GM12878 (cell line): ENCODE measurements around the gene ZNF142.

Experiments
- ESRRA ChIP-seq: IDR thresholded peaks from 2 replicates; pipeline ENCODE4 v1.6.1; 2012; ENCODE audit warnings: mild to moderate bottlenecking, low read length, improper control_type of control experiment
- EZH2 ChIP-seq: IDR thresholded peaks from 2 replicates; pipeline ENCODE4 v1.6.1; 2012; ENCODE audit warnings: low read depth, mild to moderate bottlenecking, control low read depth, inconsistent platforms, low read length, borderline replicate concordance; ENCODE audit not compliant: control insufficient read depth
- HCFC1 ChIP-seq: fragments of 150-350 bp; IDR thresholded peaks from 2 replicates; pipeline ENCODE4 v1.6.1; 2014; ENCODE audit warnings: low read length
- JUND ChIP-seq: IDR thresholded peaks from 2 replicates; pipeline ENCODE4 v1.6.1; 2012; ENCODE audit warnings: low read depth, mild to moderate bottlenecking, low read length, improper control_type of control experiment, moderate library complexity
- POLR2A ChIP-seq: IDR thresholded peaks from 2 replicates; pipeline ENCODE4 v1.6.1; 2011; ENCODE audit warnings: low read depth, mild to moderate bottlenecking, low read length
- RFX5 ChIP-seq: IDR thresholded peaks from 2 replicates; pipeline ENCODE4 v1.6.1; 2011; ENCODE audit warnings: low read depth, low read length, improper control_type of control experiment
- SUZ12 ChIP-seq: fragments of 200-600 bp; sonication (generic); IDR thresholded peaks from one replicate; pipeline ENCODE4 v1.6.1; 2018; ENCODE audit warnings: antibody characterized with exemption, mild to moderate bottlenecking; ENCODE audit not compliant: unreplicated experiment
- ZZZ3 ChIP-seq: IDR thresholded peaks from 2 replicates; pipeline ENCODE4 v1.6.1; 2011; ENCODE audit warnings: low read depth; ENCODE audit not compliant: control insufficient read depth, insufficient read length
- TF ChIP-seq, protein P1 (sequence below), 3 experiments: IDR thresholded peaks in 2 of 3; conservative IDR thresholded peaks in 1 of 3; 2 replicates each; pipeline ENCODE4 v1.5.1; 2011; ENCODE audit warnings: low read depth in 3 of 3, low read length in 3 of 3, mild to moderate bottlenecking in 3 of 3, control low read depth in 2 of 3, moderate library complexity in 2 of 3, inconsistent platforms in 1 of 3, mixed read lengths in 1 of 3; ENCODE audit not compliant: control insufficient read depth in 2 of 3, insufficient read depth in 1 of 3; ENCODE audit errors: extremely low read depth in 1 of 3
- TF ChIP-seq, protein P2 (sequence below): IDR thresholded peaks from 2 replicates; pipeline ENCODE4 v1.6.1; 2012; ENCODE audit warnings: low read depth, low read length, improper control_type of control experiment

GRCh38 chr2:218626369-218626768 lies 33.1 kb downstream of the ZNF142 start:
- TF ChIP-seq, protein P1, sequence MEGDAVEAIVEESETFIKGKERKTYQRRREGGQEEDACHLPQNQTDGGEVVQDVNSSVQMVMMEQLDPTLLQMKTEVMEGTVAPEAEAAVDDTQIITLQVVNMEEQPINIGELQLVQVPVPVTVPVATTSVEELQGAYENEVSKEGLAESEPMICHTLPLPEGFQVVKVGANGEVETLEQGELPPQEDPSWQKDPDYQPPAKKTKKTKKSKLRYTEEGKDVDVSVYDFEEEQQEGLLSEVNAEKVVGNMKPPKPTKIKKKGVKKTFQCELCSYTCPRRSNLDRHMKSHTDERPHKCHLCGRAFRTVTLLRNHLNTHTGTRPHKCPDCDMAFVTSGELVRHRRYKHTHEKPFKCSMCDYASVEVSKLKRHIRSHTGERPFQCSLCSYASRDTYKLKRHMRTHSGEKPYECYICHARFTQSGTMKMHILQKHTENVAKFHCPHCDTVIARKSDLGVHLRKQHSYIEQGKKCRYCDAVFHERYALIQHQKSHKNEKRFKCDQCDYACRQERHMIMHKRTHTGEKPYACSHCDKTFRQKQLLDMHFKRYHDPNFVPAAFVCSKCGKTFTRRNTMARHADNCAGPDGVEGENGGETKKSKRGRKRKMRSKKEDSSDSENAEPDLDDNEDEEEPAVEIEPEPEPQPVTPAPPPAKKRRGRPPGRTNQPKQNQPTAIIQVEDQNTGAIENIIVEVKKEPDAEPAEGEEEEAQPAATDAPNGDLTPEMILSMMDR (IDR thresholded peaks at IDR 0.05 in 2 of 3, conservative IDR thresholded peaks at IDR 0.05 in 1 of 3; ENCODE audit: control insufficient read depth in 2 of 3, extremely low read depth in 1 of 3, insufficient read depth in 1 of 3, low read depth in 3 of 3, low read length in 3 of 3) = no peak
- no peak for TF ChIP-seq JUND
- no peak for TF ChIP-seq POLR2A
- TF ChIP-seq ESRRA = no peak
- TF ChIP-seq HCFC1 = no peak
- TF ChIP-seq ZZZ3 = no peak
- TF ChIP-seq RFX5 = no peak
- TF ChIP-seq, protein P2, sequence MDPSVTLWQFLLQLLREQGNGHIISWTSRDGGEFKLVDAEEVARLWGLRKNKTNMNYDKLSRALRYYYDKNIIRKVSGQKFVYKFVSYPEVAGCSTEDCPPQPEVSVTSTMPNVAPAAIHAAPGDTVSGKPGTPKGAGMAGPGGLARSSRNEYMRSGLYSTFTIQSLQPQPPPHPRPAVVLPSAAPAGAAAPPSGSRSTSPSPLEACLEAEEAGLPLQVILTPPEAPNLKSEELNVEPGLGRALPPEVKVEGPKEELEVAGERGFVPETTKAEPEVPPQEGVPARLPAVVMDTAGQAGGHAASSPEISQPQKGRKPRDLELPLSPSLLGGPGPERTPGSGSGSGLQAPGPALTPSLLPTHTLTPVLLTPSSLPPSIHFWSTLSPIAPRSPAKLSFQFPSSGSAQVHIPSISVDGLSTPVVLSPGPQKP = no peak
- no peak for TF ChIP-seq SUZ12
- no peak for TF ChIP-seq EZH2
